ENCODE data around the gene LRRFIP1.
A peak's percentile ranks its signal among the peaks of the same experiment; 100 is the strongest.

Gene LRRFIP1

DNA sequence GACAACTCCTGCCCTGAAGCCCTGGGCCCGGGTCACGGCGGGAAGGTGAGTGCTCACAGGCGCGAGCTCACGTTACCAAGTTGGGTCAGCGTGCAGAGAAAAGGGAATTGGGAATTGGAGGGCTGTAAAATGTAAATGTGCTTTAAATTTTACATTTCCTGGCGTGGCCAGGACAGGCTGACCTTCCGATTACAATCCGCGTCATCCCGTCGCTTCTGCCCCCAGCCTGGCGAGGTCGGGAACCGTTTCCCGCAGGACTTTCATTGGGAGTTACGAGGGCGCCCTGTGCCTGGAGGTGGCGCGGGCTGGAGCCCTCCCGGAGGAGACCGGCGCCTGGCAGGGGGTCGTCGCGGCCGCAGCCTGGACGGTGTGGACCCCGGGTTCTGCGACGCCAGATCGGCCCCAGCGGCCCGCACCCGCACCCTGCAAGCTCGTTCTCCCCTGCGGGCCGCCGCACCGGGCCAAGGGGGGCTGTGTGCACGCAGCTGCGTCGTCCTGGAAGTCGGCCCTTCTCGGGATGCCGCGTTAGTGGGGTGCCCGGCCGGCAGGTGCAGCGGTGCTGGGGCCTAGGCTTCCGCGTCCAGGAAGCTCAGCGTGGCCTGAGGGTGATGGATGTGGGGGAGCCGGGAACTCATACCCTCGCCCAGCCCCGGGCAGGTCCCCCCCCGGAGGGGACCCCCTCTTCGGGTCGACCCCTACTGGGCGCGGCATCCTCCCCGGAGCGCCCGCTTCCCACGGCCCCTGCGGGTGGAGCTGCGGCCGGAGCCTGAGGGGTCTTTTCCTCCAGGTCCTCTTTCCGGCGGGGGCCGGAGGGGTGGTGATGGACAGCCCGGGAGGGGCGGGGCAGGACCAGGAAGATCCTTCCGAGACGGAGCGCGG, 63.9 kb downstream of the LRRFIP1 start:
- peak; percentile 49 for DNase-seq

DNA sequence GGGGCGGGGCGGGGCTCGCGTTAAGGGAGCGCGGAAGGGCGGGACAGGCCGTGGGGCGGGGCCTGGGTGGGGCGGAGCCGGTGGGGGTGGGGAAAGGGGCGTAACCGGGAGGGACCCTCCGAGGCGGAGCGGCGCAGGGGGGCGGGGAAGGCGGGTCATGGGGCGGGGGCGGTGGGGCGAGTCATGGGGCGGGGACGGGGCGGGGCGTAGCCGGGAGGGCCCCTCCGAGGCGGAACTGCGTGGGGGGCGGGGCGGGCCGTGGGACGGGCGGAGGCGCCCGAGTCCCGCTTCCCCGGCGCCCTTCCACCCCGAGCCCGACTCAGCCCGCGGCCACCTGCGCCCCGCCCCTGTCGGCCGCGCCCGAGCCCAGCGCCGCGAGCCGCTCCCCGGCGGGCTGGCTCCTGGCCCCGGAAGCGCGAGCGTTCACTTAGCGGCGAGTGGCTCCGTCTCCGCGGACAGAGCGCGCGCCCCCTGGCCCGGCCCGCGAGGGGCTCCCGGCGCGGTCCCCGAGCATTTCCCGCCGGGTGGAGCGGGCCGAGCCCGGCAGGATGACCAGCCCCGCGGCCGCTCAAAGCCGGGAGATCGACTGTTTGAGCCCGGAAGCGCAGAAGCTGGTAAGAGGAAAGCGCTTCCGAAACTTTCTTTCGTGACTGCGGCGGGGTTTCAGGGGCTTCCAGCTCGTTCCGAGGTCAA, 64.7 kb downstream of the LRRFIP1 start:
- peak; percentile 87 for DNase-seq

DNA sequence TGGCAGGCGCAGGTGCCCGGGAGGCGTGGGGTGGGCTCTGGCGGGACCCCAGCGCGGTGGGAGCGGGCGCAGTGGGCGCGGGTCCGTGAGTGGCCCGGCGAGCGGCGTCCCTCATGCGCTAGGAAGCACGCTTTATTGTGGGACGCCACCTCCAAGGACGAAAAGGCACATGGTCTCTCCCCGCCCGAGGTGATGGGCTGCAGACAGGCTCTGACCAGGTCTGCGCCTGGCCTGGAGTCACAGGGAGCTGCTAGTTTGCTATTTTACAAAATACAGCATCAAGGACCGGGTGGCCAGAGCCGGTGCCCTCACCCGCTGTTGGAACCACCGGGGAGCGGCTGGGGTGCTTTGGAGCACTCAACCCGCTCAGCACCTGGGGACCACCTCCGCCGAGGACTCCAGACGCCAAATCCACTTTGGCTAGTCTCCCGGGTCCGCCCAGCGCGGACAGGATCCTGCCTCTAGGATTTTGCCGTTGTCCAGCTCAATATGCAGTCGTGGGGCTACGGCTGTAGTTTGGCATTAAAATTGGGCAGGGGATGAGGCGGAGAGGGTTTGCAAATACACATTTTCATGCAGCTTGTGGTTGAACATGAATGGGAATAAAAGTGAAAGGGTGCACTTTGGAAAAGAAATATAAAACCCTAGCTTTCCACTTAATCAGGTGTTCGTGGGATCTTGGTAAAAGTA, 65.4 kb downstream of the LRRFIP1 start:
- DNase-seq, result peak; percentile 14

DNA sequence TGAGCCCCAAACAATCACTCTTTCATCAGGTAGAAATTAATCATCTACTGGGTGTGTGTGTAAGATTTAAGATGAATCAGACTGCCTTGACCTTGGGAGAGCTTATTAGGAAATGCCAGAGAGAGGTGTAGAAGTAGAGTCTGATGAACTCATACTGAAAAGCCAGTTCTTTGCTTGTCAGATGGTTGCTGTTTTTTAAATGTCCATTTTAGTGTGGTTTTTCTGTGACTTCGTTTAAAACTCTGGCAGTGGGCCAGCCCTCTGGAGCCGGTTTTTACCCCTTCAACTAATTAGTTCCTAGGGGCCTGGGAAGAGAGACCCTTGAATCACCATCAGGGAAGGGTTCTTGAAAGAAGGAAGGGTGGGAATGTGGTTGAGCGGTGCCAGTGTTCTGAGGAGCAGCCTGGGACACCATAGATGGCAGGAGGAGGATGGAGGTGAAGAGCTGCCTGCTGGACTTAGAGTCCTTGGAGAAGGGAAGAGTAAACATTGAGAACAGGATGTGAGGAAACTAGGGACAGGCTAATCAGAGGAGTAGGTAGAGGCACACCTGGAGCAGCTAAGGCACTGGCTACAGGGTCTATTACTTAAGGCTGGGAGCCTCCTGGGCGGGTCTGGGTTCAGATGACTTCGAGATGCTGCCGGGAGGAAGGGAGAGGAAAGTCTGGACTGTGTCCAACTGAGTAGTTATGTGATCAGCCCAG, 66.1 kb downstream of the LRRFIP1 start:
- no peak for DNase-seq

DNA sequence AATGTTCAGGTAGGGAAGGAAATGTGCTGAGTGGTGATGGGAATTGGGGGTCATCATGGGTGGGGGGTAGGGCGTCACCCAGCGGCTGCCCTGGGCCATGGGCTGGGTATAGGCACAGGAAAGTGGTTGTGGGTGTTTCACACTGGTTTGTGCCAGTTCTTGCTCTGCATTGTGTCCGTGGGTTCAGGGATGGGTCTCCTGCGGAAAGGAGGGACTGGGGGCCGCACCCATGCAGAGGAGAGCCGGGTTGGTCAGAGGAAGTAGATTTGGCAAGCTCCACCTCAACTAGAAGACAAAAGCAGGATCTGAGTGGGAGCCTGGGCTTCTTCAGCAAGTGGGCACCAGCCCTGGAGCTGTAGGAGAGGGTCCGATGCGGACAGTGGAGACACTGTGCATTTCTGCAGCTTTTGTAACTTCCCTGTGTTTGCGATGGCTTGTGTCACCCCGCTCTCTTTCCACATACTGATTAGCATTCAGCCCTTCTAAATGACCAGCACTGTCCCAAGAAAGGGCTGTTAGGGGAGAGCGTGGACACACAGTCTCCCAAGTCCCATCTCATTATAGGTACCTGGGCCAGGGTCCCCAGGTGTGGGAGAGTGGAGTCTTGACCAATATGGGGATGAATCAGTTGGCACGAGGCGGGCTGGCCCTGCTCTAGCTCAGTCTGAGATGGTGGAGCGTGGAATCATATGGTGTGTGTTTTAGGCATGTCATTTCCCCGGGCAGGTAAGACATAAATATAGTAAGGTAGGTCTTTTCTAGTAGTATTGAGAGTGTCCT, 67.2 kb downstream of the LRRFIP1 start:
- no peak for DNase-seq

DNA sequence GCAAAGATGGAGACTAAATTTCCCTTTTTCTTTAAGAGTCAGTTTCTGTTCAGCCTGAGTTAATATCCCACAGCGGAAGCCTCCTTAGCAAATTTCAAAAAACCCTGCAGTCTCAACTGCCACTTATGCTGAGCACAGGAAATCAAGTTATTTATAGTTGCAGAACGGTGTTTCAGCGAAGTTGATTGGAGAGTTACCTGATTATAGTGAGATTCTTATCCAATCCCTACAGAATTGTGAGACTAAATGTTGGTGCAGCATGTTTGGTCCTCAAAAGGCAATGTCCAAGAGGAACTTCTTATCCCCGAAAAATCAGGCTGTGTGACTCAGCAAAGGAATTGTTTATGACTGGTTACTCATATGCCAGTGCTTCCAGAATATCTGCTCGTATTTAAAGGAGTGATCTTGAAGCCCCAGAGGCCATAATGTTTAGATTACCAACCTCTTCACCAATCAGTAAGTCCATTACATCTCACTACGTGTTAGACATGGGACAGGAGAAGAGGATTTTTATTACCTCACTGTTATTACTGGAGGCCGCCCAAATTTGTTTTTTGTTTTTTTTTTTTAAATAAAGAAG, 67.9 kb downstream of the LRRFIP1 start:
- no peak for DNase-seq

DNA sequence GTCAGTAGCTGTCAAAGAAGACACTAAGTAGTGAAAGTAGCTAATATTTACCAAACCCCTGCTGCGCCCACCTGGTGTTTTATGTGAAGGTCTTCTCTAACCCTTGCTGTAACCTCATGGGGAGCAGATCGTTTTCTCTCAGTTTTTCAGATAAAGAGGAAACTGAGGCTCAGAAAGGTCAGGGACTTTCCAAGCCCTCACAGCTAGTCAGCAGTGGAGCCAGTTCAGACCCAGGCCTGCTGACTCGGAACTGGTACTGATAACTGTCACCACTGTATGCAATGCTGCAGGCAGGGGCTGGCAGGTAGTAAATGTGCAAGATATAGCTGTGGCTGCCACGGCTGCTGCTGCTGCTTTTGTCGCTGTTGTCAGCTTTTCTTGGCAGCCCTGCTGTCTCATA, 69.1 kb downstream of the LRRFIP1 start:
- no peak for DNase-seq

DNA sequence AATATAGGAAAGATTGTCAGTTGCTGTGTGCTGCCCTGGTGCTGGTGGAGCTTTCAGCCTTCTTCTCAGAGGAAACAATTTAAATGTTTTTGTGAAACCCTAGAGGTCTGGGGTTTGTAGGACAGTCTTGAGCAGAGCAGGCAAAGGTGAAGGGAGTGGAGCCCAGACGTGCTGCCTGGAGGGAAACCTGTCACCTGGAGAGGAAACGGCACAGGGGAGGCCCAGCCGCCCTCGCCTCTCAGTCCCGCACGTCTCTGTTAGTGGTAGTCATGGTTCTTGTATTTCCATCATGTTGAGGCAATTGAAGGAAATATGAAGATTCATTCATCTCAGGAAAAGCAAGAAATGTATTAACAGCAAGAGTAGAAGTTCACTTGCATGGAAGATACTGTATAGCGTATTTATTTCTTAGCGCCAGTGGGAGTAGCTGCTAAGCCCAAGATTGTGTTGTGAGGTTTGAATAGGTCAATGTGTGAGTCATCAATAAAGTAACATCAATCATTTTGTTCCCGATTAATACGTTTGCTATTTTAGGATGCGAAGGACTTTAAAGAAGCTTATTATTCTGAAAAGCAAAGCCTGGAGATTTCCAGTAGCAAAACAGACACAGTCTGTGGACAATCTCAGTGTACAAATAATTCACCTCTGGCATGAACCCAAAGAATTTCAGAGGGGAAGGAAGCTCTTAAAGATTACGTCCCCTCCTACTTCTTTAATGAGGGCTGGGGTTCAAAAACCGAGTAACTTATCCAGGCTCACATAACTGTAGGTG, 70.4 kb downstream of the LRRFIP1 start:
- no peak for DNase-seq

DNA sequence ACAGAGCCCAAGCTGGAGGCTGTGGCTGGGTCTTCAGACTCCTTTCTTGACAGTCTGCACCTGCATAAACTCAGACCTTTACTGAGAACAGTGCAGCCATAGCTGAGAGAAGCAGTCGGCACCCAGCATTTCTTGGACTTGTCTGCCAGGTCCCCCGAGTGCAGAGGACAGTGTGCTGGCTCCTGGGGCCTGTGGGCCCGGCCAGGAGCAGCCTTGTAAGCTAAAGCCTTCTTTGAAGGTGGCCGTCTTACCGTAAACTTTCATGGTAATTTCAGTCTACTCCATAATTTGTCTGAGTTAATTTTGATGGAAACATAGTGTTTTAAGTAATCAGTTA, 70.9 kb downstream of the LRRFIP1 start:
- no peak for DNase-seq

DNA sequence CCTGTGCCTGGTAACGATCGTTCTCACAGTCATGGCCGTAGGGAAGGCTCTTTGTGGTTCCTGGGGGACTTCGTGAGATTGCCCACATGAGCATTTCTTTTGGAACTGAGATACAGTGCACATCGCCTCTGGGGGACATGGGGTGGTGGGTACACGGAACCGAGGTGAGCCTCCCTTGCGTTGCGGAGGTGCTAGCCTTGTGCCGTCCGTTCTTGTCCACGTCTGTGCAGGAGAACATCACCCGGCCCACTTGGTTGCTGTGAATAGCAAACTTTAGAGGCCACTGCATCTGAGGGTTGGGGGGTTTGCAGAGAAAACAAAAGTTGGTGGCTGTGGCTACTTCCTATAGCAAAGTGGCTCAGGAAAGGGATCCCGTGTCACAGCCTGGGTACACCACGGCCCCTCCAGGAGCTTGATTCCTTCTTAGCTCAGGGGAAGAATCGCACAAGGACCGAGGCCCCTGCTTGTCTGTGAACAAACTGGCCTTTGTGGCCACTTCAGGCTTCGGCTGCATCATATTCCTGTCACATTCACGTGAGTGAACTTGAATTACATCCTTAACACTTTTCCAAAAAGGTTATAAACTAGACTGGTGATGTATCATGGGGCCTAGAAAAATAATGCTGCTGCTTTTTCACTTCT, 72.6 kb downstream of the LRRFIP1 start:
- DNase-seq, result no peak

DNA sequence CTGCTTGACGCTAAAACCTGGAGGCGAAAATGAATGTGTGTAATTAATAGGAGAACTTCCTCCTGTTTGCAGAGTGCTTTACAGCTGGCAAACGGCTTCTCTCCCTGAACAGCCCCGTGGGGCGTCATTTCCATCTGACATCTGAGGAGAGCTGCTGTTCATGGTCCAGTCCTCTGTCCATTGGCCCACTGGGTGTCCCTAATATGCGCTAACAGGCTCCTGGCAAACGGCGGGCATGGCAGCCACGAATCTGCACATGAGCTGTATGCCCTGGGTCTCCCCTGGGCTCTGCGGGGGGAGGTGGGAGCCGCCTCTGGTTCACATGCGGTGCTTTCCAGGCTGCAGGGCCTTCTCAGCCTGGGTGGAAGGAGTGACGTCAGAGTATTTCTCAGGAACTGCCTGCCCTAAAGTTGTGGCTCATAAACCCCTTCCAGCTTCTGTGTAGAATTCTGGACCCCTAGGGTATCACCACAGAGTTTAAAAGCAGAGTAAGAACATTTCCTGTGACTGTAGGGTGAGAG, 73.2 kb downstream of the LRRFIP1 start:
- DNase-seq, result no peak

DNA sequence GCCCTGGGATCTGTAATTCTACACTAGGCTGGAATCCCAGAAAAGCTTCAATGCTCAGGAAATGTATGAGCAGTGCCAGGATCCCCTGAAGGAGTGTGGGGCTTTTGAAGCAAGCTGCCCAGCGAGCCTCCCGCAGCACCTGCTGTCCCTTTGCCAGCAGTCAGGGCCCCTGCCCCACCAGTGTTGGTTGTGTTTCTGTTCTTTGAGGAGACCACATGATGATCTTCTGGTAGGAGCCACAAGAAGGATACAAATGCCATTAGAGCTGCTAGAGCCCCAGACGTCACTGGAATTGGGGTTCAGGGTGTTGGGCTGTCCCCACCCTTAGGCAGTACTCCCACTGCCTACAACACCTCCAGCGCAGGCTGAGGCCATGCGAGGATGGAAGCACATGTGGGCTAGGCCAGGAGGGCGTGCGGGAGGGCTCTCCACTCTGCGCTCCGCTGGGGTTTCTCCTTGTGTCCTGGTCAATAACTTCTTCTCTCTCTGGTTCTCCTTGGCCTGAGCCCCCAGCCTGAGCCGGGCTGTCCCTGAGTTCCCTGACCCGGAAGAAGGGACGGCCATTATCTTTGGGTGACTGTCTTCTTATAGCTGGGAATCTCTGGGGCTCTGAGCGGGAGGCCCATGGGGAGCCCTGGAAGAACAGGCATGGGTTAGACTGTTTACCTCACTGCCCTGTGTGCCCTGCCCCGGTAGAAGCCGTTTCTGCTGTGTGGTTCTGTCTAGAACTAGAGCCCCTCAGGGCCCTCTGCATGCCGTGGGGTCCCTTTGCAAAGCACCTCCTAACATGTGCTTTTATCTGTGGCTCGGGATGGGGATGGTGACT, 73.9 kb downstream of the LRRFIP1 start:
- no peak for DNase-seq

DNA sequence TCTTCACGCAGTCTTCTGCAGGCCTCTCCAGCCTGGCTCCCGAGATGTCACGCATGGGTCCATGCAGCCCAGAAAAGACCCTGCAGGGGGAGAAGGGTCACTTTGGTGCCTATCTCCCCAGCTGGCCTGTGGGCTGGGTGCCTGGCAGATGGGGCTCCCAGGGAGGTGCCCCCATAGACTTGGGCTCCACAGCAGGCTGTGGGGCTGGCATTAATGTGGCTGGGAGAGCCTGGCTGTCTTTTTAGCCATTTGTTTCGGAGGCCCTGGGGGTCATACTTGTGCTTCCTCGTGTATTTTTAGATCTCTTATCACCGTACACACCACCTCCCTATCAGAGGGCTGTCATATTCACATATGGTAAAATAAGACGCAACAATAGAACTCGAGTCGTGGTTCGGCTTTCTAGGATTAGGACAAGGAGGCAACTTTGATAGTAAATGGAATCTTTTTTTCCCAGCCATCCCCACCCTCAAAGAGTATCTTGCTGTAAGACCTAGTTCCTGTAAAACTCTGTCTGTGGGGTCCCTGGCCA, 74.5 kb downstream of the LRRFIP1 start:
- DNase-seq, result no peak

DNA sequence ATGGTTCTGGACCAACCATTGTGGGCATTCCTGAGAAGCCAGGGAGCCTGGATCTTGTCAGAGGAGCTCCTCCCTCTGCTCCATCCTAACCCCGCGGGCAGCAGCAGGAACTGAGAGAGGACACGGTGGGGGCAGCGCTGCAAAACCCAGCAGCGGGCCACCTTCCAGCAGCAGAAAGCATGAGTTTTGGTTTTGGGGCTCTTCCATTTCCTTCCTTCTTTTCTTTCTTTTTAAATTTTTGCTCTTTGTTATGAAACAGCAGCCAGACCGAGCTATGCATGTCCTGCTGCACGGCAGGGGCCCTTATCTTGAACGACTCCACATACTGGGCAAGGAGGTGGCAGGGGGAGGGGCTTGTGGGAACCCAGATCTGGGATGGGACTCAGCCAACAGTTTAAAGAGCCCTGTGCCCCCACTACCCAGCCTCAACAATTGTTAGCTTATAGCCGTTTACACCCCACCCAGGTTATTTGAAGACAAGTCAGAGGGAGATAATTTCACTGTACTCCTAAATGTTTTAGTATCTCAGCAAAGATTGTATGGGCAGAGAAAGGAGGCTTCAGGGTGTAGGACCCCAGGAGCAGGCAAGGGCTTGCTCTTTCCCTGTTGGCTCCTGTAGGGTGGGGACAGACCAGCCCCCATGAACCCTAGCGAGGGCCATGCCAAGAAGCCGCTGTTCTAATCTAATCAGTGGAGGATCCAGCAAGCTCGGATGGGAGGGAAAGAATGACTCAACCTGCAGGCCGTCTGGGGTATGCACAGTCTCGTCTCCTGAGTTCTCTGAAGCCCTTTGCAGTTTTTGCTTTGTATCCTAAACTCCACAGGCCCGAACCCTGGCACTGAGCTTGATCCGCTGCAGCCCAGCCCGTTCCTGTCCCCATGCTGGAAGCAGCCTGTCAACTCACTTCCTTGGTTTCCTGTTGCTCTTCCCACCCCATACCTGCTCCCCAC, 75.3 kb downstream of the LRRFIP1 start:
- no peak for DNase-seq

DNA sequence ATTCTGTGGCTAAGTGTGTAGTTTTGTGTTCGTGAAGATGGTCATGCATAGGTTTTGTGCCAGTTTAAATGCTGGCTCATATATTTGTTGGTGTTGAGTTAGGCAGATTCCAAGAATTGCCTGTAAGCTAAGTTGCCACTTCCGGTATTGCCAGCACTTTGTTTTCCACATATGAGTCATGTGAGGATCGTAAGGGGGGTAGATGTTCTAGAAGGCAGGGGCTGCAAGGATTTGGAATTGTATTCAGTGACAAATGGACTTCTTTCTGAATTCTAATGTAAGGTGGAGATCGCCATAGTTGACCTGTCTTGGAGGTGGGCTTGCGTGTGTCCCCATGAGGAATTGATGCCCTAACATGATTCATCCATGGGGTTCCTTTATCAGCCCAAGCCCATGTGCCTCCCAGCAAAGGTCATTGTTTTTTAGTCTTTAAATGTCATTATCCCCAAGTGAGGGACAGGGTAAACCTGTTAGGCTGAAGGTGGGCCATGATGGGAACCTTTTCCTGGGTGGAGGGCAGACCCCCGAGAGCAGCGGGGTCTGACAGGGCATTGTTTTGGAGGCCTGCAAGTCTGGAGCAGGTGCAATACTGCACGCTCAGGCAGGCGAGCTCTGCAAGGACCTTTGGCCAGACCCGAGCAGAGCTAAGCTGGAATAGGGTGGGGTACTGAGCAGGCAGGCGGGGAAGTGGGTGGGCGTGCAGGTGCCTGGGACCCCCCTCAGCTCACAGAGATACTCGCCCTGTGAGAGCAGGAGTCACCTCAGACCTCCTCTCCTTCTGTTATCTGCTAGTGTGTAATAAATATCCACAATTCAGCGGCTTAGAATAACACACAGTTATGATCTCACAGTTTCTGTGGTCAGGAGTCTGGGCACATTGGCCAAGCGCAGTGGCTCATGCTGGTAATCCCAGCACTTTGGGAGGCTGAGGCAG, 77.4 kb downstream of the LRRFIP1 start:
- no peak for DNase-seq

DNA sequence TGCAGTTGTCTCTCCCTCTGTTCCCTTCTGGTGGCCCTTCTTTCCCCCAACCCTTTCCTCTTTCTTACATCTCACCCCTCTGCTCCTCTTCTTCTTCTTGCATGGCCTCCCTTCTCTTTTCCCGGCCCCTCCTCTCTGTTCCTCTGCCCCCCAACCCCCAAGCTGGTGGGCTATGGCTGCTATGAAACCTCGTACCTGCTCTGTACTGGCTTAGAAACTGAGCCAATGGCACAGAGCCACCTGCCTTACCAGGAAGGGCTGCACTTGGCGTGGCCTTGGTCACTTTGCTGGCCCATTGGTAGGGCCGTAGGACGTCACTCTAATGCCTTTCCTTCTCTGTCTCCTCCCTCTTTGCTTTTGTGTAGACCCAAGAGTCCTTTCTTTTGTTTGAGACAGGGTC, 78.9 kb downstream of the LRRFIP1 start:
- no peak for DNase-seq

DNA sequence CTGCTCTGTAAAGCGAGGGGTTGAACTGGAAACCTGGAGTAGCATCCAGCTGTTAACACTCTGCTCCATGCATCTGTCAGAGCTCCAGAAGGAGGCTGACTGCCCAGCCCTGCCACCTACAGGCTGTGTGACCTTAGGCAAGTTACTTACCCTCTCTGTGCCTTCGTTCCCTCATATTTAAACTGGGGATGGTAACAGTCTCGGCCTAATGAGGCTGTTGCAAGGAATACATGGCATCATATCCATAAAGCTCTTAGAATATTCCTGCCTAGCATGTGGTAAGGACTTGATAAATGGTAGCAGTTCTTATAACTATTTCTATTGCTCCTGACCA, 80.6 kb downstream of the LRRFIP1 start:
- DNase-seq, result no peak
